WTC11 (cell line): ENCODE data around the gene TTC7B.

Experiments
- KAT7 ChIP-seq: sonication (generic); formaldehyde crosslinking; IDR thresholded peaks from 2 replicates; pipeline ENCODE4 v1.8.1; 2023; ENCODE audit warnings: missing genetic modification reagents, mild to moderate bottlenecking, borderline replicate concordance
- NR2C2 ChIP-seq: sonication (generic); formaldehyde crosslinking; IDR thresholded peaks from 2 replicates; pipeline ENCODE4 v1.8.0; 2022; ENCODE audit warnings: mild to moderate bottlenecking, missing genetic modification reagents
- TF ChIP-seq, protein P1 (sequence below): fragments of 200-600 bp; IDR thresholded peaks from 2 replicates; pipeline ENCODE4 v1.8.0; 2022; ENCODE audit warnings: antibody characterized with exemption

DNA sequence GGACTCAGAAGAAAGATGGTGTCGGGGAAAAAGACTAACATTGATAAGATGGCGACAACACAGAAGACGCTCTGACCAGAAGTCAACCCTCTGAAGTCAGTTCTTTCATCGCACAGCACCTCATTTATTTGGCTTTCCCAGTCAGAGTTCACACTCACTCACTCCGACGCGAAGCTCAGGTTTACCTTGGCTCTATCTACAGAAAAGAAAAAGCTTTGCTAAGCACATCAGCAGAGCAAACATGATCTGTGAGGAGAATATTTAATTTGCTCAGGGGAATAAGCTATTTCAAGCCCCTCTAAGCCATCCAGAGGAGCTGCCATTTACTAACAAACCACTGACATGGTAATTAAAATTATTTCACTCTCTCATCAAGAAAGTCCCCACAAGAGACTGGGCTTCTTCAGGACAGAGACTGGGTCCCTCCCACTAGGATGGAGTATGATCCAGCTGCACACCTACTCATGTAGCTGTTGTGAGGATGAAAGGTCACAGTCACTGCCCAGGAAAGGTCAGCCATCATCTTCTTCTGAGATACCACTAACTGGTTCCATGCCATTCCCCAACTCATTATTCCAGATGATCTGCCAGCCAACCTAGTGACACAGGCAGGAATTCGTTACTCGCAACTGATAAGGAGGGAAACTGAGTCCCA is 111.4 kb downstream of the TTC7B start:
- TF ChIP-seq, protein P1, sequence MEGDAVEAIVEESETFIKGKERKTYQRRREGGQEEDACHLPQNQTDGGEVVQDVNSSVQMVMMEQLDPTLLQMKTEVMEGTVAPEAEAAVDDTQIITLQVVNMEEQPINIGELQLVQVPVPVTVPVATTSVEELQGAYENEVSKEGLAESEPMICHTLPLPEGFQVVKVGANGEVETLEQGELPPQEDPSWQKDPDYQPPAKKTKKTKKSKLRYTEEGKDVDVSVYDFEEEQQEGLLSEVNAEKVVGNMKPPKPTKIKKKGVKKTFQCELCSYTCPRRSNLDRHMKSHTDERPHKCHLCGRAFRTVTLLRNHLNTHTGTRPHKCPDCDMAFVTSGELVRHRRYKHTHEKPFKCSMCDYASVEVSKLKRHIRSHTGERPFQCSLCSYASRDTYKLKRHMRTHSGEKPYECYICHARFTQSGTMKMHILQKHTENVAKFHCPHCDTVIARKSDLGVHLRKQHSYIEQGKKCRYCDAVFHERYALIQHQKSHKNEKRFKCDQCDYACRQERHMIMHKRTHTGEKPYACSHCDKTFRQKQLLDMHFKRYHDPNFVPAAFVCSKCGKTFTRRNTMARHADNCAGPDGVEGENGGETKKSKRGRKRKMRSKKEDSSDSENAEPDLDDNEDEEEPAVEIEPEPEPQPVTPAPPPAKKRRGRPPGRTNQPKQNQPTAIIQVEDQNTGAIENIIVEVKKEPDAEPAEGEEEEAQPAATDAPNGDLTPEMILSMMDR = no peak
- TF ChIP-seq NR2C2 (CRISPR knock-in tag) = no peak
- TF ChIP-seq KAT7 = no peak
